Measurements from ENCODE around the gene MVB12A. TPM values are rescaled to one million over a fixed set of nuclear protein-coding genes. Genes with fewer than 3 reads are reported as not detected.
A peak's percentile ranks its signal among the peaks of the same experiment; 100 is the strongest.

Gene MVB12A
- total and polyA plus RNA-seq, 2 of the 4 experiments (the other 2 are of a cell fraction): 13.8 to 43.9 TPM

- H2BK20ac ChIP-seq (ENCODE audit: low read depth, low read length): no peak overlapping the region
- ChIA-PET POLR2A (ENCODE audit: unreplicated experiment) (no interaction called here), CTCF (interaction anchor here (0.8 to 1.3 kb wide), 3 partner anchors 19 to 77 kb away, joined by 3 to 4 read pairs (median 3); no protein-coding TSS in a partner anchor)
- no peak overlapping the region for H3K23ac ChIP-seq (ENCODE audit: low read depth, low read length)
- dilution Hi-C loops (cut with HindIII; ENCODE audit: low sequenced_read_pairs, unreplicated experiment): no loop called here
- H3K56ac ChIP-seq (ENCODE audit: extremely low read depth, insufficient read depth, low read length): no peak overlapping the region
- TF ChIP-seq POLR2A (IDR thresholded peaks at IDR 0.05; ENCODE audit: low read depth, low read length) (no peak), FOS (IDR thresholded peaks at IDR 0.05; ENCODE audit: low read depth, low read length) (no peak), SMC3 (IDR thresholded peaks at IDR 0.05; ENCODE audit: low read depth, low read length) (peak; percentile 81), RAD21 (IDR thresholded peaks at IDR 0.05; ENCODE audit: low read length) (peak; percentile 80), CTCF (conservative IDR thresholded peaks at IDR 0.05; ENCODE audit: low read depth, low read length) (peak; percentile 85)
- no peak overlapping the region for H3K27ac ChIP-seq (ENCODE audit: insufficient read depth, low read length)
- H2AK9ac ChIP-seq (replicated peaks; ENCODE audit: low read depth, low read length, poor library complexity): peak overlapping the region; percentile 55
- no peak overlapping the region for H4K8ac ChIP-seq (ENCODE audit: low read depth in 2 of 2, low read length in 2 of 2)
- peaks cover 3% of the 10 kb centered on the region for H3K27me3 ChIP-seq (ENCODE audit: control insufficient read depth, insufficient read depth, low read length)
- H3K4me1 ChIP-seq (ENCODE audit: control insufficient read depth, insufficient read depth, low read length): no peaks in the 10 kb centered on the region
- no peaks in the 10 kb centered on the region for H3K36me3 ChIP-seq (ENCODE audit: control insufficient read depth, insufficient read depth, low read length)
- WGBS, 2 experiments (ENCODE audit: extremely low coverage in 2 of 2, insufficient read length in 1 of 2): 35% methylated on average over 7 of the region's 20 CpGs; no CpG with 5 or more reads in 1 of the 2 experiments
- in situ Hi-C loops (cut with MboI; ENCODE audit: low sequenced_read_pairs): loop anchor here (5.0 kb wide), 1 partner anchor 39 kb away; no protein-coding TSS in a partner anchor
- intact Hi-C loops (cut with micrococcal nuclease): loop anchor here (1.0 to 2.0 kb wide), 2 partner anchors 40 to 93 kb away; no protein-coding TSS in a partner anchor
- no peak overlapping the region for H3K4ac ChIP-seq (ENCODE audit: low read depth, low read length)
- H3K18ac ChIP-seq (ENCODE audit: low read depth, low read length): no peak overlapping the region
- BruUV-seq (replicated peaks): no TSS peak
- no peaks in the 10 kb centered on the region for H3K79me1 ChIP-seq (ENCODE audit: low read depth in 1 of 2, low read length in 2 of 2)
- H4K5ac ChIP-seq (ENCODE audit: low read depth, low read length): no peak overlapping the region
- H3K4me3 ChIP-seq (ENCODE audit: insufficient read depth, low read depth, low read length): no peak overlapping the region
- H3K9me1 ChIP-seq (ENCODE audit: insufficient read depth, low read length): no peaks in the 10 kb centered on the region
- no peak overlapping the region for H3K14ac ChIP-seq (replicated peaks; ENCODE audit: low read depth, low read length)
- no peaks in the 10 kb centered on the region for H4K20me1 ChIP-seq (ENCODE audit: insufficient read depth, low read length)
- no peak overlapping the region for H2BK5ac ChIP-seq (ENCODE audit: low read depth, low read length, poor library complexity, severe bottlenecking)
- peak; percentile 30 for DNase-seq
- peaks cover 9% of the 10 kb centered on the region; the same call in 1 of the 2 replicates for H3K9me3 ChIP-seq (ENCODE audit: control insufficient read depth, insufficient read depth, low read length)
- no peak overlapping the region for H2BK120ac ChIP-seq (ENCODE audit: low read depth, low read length)
- peak overlapping the region; percentile 85 for H2AFZ ChIP-seq (replicated peaks; ENCODE audit: low read length, poor library complexity)
- H3K9ac ChIP-seq (ENCODE audit: low read depth, low read length): no peak overlapping the region
- peak overlapping the region; percentile 43; the same call in 1 of the 2 replicates for H2AK5ac ChIP-seq (ENCODE audit: low read depth, low read length)
- no peak overlapping the region for H4K91ac ChIP-seq (ENCODE audit: insufficient read depth, low read depth, low read length)
- H3K4me2 ChIP-seq (ENCODE audit: low read depth, low read length): no peak overlapping the region
- peak; percentile 67 for ATAC-seq (ENCODE audit: low read depth)
- H2BK15ac ChIP-seq (ENCODE audit: low read depth, low read length): no peak overlapping the region
Measured at GRCh38 chr19:17385878-17386611, 33.8 kb upstream of the MVB12A start.
